Activated CD4-positive, alpha-beta T cell treated with anti-CD3 and anti-CD28 coated beads, Interleukin-2, amount 50 U/mL, for 48 hours (primary cell): ENCODE data around the gene RBMXL3.

Experiments
- DNase-seq, 2 experiments: peaks; one replicate each; pipeline ENCODE4 v3.0.0-alpha.2; 2020

The RBMXL3 gene

DNA sequence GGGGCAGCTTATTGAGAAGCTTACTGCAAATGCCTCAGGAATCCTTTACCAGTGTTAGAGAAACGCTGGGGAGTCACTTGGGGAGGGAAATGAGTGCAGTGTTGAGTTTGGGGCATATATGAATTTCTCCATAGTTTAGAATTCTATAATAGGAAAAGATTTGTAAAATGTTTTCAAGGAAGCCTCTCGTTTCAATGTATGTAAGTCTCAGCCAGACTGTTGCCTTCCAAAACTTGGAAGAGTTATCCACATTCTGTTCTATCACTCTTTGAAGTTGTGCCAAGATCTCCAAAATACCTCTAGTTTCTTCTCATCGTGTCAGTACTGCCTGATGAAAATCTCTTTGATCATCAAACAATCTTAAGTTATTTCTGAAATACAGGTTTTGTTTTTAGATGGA, 45.3 kb downstream of the RBMXL3 start:
- DNase-seq: no peak

DNA sequence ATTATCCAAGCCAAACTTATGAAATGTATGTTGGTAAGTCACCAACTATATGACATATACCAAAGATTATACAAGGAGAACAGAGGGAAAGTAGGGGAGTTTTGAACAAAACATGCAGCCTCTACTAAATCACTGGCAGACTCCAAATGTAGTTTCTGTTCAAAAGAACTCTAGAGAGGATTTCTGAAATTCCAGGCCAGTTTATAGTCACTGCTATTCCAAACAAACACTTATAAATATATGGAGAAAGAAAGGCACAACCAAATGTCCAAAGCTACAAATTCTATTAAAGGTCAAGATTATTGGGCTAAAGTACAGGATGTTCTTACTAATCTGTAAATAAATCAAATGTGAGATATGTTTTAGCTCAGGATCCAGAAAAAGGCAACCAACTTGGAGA, 47.4 kb downstream of the RBMXL3 start:
- no peak for DNase-seq

DNA sequence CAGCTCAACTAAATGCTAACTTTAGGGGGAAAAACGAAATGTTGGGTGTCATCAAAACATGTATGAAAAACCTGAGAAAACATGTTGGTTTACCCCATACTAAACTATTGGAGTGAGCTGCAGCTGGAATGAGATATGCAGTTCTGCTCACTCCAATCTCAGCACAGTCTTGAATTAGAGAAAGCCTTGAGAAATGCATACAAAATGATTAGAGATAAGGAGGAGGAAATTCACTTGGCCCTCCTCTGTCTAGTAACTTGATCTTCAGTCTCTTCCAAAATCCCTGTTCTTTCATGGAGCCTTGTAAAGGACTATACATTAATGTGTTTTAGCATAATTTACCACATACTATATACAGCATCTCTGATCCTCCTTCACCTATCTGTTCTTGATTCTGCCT, 47.8 kb downstream of the RBMXL3 start:
- DNase-seq: no peak
